NCI-H1436 treated with DMSO at 0.1 percent for 48 hours (cell line): ENCODE results near the gene C2orf78.

Experiments
- DNase-seq: peaks from one replicate; lab custom pipeline; 2025; lab: John Stamatoyannopoulos, UW

Gene C2orf78

DNA sequence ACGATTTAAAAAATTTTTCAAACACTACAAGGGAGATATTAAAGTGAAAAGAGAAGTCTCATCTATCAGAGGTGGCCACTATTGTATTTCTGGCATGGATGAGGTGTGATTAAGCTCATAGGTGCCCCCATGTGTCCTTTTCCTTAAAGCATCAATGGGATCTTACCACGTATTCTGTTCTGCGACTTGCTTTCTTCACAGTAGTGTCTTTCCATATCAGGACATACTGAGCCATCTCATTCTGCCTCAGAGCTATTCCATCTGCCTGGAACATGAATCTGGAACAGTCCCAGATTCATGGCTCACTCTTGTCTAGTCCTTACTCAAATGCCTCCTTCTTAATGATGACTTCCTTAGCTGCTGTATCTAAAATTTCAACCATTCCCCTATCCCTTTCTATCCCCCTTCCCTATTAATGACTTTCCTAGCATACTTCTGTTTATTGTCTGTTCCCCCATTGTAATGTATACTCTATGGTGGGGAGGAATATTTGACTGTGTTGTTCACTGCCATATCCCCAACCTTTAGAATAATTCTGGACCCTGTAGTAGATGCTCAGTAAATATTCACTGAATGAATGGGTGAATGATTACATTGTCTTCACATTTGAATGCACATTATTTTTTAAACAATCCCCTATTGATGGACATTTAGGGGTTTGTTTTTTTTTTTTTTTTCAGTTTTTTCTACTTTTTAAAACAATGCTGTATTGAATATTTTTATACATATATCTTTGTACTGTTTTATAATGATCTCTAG is 55.8 kb downstream of the C2orf78 start:
- DNase-seq: no peak

DNA sequence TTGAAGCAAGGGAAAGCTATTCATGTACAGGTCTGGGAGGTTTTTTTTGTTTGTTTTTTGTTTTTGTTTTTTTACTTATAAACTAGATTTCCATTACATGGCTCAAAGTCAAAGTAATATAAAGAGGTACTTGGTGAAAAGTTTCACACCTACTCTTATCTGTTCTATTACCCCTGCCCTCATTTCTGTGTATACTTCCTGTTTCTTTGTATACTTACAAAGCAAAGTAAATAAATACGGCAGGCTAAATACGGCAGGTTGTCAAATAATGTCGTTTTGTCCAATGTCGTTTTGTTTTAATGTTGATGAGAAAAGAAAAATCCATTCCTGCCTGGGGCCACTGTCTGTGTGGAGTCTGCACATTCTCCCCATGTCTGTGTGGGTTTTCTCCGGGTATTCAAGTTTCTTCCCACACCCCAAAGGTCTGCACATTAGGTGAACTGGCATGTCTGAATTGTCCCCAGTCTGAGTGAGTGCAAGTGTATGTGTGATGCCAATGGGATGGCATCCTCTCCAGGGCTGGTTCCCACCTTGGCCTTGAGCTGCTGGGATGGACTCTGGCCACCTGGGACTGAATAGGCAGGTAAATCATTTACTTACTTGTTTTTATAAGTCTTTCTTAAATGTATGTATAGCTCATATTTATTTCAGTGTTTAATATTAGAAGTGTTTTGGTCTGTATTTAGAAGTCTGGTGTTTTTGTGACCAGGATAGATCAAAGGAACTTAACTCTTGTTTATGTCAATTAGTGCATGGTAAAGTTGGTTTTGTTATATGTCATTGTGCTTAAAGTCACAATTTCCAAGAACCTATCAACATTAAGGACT is 58.1 kb downstream of the C2orf78 start:
- no peak for DNase-seq

DNA sequence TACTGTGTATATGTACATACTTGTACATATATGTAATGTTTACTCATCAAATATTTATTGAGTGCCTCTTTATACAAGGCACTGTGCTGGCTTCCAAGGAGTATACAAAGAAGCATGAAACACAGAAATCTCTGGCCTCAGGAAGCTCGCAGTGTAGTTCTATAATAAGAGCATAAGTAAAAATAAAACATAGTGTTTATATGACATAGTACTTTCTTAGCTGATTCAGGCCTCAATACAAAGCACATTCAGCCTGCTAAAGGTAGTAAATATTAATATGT is 58.7 kb downstream of the C2orf78 start:
- no peak for DNase-seq

DNA sequence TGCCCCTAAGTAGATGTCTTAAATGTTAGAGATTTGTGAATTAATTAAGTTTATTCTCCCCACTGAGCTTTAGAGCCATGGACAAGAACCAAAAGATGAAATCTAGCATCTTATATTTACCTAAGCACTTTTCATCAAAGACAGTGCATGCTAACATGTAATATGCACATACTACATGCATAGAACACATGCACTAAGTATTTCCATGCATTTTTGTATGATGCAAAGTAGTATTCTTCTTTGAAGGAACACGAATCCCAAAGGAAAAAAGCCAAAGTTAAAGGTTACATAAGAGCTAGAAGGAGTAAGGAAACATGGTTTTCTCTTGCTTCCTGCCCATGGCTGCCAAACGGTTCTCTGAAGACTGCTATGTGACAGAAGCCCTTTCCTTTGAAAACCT is 60.1 kb downstream of the C2orf78 start:
- DNase-seq: no peak

DNA sequence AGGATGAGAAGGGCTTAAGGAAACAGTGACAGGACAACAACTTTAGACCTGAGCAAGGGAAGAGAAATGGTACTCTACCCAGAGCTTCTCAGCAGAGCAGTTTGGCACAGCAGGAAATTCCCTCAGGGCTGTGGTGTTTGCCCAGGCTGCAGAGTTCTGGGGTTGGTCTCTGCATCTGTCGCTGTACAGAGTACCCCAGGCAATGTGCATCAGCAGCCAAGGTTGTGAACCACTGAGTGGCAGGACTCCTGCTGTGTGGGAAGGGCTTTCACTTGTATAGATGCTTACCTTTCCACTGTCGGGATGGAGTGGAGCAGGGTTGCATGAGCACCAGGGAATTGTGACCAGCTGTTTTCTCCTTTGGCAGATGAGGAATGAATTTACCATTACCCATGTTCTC is 66.0 kb downstream of the C2orf78 start:
- DNase-seq: no peak

DNA sequence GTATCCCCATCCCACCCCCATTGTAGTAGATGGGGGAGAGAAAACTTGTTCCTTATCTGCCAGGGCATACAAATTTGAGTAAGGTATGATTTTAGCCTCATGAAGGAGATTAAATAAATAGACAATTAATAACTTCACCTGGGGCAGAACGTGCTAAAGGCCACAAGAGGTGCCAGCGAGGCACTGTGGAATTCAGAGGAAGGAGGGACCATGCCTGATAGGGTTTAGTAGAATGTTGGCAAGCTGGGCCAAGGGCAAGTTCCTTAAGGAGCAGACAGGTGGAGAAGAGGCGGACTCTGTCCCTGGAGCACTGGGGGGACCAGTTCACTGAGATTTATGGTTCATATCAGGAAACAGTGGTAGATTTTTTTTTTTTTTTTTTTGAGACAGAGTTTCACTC is 67.3 kb downstream of the C2orf78 start:
- DNase-seq: no peak

DNA sequence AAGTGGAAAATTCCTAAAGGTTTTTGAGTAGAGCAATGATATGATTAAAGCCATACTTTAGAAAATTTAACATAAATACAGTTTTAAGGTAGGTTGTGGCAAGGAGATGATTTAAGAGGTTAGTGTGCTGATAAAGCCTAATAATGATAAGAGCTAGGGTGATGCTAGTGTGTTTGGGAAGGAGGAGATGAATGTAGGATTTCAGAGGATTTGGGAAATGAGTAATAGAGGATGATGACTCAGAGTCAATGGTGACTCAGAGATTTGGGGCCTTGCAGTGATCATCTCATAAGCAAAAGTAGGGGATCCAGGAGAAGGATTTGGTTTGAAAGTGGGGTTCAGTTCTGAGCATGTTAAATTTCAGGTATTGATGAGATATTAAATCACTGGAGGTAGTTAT is 68.0 kb downstream of the C2orf78 start:
- no peak for DNase-seq

DNA sequence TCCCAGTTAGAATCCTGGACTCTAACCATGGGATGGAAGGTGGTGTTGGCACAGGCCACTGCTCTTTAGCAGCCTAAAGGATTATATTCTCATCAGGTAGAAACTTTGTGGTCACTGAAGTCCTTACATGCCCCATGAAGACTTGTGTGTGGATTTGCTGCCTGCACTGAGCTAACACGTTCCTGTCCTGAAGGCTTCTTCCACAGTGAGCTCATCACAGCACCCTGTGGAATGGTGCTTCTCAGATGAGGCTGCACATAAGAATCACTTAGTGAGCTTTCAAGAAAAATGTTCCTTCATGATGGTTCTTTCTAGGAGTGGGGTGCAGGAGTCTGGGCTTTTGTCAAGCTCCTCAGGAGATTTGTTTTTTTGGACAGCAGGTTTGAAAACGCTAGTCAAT is 71.5 kb downstream of the C2orf78 start:
- no peak for DNase-seq

DNA sequence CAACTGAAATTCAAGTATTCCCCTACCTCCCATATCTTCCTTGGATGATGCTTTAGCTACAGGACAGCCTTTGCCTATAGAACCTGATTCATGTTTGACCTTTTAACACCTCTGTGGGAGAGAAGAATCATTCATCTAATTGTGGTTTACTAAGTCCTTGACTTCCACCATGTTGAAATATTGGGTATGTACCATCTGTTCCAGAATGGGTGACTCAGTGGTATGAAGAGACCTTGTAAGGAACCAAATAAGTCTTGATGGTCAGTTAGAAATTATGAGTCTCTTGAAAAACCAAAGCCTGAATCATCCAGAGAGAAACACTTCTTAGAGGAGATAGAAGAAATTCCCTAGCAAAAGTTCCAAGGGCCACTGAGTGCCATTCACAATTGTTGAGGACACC is 72.2 kb downstream of the C2orf78 start:
- DNase-seq: no peak

DNA sequence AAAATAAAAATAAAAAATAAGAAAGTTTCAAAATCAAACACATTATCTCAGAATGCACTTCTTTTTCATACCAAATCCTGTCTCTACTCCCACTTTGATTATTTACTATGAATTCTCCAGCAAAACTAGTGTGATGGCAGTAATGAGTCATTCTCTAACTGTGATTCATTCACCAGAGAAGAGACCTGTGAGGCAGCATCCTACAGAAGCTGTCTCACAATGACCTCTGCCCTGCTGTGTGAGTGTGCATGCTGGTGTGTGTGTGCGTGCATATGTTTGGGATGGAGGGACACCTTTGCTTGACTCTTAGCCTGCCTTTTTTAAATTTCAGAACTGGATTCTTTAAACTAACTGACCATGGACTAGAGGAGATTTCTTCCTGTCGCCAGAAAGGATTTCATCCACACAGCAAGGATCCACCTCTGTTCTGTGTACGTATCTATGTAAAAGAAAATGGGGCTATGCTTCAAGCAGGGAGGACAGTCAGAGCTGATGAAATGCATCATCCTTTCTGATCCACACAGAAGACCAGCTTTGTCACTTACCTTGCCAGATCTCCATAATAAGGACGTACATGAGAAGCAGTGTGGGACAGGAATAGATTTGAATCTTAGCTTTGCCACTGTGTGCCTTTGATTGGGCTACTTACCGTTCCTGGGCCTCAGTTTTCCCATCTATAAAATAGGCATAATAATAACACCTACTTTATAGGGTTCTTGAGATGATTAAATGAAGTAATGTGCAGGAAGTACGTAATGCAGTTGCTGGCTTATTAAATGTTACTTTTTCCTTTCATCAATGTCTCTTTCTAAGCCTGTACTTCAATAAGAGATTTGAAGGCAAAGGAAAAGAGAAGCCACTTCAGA is 76.0 kb downstream of the C2orf78 start:
- DNase-seq: no peak

DNA sequence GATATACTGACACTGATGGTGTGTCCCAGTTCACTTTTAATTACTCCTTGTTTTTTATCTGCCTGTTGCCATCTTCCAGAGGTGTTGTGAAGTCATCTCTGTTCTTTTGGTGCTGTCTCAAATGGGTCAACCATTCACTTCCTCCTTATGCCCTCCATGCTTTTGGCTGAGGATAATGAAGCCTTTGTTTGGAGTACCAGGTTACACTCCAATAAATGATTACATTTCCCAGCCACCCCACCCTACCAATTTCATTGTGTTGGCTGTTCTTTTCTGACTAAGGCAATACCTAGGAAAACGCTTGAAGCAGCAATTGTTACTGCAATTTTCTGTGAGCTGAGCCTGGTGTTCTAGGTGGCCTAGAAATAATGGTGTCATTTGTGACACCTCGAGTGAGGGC is 79.0 kb downstream of the C2orf78 start:
- DNase-seq: no peak
